GM21515 (cell line): ENCODE results near the gene CHST8.

Experiments
- ATAC-seq: cut with Tn5 transposase; IDR thresholded peaks from one replicate; pipeline ENCODE4 v1.9.1; 2021; ENCODE audit not compliant: unreplicated experiment

The CHST8 gene

GRCh38 chr19:33730858-33731607 is 109.3 kb downstream of the CHST8 start:
- ATAC-seq, result no peak

- ATAC-seq, result no peak
Measured at GRCh38 chr19:33731881-33732280, 110.1 kb downstream of the CHST8 start.

- ATAC-seq, result no peak
Measured at GRCh38 chr19:33734913-33735312, 113.2 kb downstream of the CHST8 start.

GRCh38 chr19:33736158-33736557 is 114.4 kb downstream of the CHST8 start:
- no peak for ATAC-seq

- no peak for ATAC-seq
Measured at GRCh38 chr19:33736787-33737186, 115.0 kb downstream of the CHST8 start.

- no peak for ATAC-seq
Measured at GRCh38 chr19:33737681-33738371, 116.1 kb downstream of the CHST8 start.

GRCh38 chr19:33740811-33741396 is 119.2 kb downstream of the CHST8 start:
- ATAC-seq, result no peak

- ATAC-seq, result no peak
Measured at GRCh38 chr19:33745297-33745696, 123.5 kb downstream of the CHST8 start.

GRCh38 chr19:33746159-33746558 is 124.4 kb downstream of the CHST8 start:
- no peak for ATAC-seq

GRCh38 chr19:33747273-33747672 is 125.5 kb downstream of the CHST8 start:
- no peak for ATAC-seq

- no peak for ATAC-seq
Measured at GRCh38 chr19:33748231-33748630, 126.5 kb downstream of the CHST8 start.

- no peak for ATAC-seq
Measured at GRCh38 chr19:33749016-33749415, 127.3 kb downstream of the CHST8 start.

- no peak for ATAC-seq
Measured at GRCh38 chr19:33749619-33750175, 127.9 kb downstream of the CHST8 start.

- ATAC-seq, result no peak
Measured at GRCh38 chr19:33750587-33751435, 129.1 kb downstream of the CHST8 start.

GRCh38 chr19:33751436-33751770 is 129.7 kb downstream of the CHST8 start:
- no peak for ATAC-seq

- no peak for ATAC-seq
Measured at GRCh38 chr19:33752018-33752800, 130.5 kb downstream of the CHST8 start.

GRCh38 chr19:33752945-33753344 is 131.2 kb downstream of the CHST8 start:
- no peak for ATAC-seq

GRCh38 chr19:33754361-33754760 is 132.6 kb downstream of the CHST8 start:
- no peak for ATAC-seq

- ATAC-seq, result no peak
Measured at GRCh38 chr19:33755099-33756035, 133.6 kb downstream of the CHST8 start.
